ENCODE measurements around the gene SLC6A3.

Gene SLC6A3

DNA sequence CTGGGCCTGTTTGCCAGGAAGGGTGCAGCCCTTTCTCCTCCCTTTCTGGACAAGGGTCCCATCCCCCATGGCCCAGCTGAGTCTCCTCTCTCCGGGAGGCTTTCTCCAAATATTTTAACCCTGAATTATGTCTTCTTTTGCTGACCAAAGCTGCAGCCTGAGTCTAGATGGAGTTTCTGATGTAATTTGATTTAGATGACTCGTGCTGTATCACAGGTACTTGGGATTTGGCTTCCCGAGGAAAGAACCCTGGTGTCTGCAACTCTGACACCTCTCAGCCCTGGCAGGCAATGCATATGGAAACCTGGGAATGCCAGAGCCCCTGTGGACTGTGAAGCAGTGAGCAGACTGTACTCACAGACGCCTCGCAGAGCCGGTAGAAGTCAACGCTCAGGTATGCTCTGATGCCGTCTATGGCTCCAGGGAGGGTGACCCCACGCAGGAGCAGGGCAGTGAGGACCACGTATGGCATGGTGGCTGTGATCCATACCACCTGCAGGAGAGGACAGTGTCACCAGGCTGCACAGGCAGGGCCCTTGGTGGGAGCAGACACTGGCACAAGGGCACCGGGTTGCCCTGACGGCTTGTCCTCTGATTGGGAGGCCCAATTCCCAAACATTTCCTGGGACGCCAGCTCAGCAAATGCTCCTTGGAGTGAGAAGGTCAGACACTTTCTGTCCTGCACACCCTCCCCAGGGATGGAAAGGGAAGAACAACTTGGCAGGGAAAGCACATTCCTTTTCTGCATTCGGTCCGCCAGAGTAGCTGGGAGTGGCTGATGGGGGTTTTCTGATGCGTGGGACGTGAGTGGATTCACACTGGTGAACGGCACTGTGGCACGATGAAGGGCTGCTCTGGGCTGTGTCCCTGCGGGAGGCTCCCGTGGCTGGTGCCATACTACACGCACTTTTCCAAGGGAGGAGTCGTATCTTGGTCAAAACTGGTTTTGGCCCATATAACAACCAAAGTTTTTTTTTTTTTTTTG is 24.7 kb downstream of the SLC6A3 start:
- DNase-seq (ENCODE audit: low spot score): no peak

DNA sequence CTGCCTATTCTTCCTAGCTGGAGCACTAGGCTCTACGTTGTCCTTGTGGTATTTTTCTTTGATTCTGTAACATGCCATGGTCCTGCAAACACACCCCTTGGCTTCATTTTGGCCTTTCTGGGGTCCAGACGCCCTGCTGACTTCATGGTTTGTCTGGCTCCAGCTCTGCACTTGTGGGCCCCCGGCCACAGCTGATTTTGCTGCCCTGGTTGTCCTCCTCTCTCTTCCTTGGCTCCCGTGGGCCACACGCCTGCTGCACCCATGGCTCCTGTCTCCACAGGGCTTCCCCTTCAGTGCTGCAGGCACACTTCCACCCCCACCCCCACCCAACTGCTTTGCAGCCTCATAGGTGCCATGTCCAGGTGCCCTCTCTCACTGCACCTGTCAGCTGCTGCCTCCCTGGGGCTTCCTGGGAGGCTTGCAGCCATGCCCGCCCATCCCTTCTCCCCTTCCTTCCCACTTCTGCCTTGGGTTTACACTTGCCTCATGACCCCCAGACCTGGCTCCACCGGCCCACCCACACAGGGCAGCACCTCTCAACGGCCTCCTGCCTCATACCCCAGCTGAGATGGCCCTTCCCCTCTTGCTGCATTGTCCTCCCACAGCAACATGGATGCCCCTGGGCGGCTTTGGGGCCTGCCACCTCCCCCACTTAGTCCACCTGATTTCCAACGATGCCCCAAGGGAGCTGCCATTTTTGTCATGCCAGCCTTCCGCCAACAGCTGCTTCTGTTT is 25.6 kb downstream of the SLC6A3 start:
- DNase-seq (ENCODE audit: low spot score): no peak

DNA sequence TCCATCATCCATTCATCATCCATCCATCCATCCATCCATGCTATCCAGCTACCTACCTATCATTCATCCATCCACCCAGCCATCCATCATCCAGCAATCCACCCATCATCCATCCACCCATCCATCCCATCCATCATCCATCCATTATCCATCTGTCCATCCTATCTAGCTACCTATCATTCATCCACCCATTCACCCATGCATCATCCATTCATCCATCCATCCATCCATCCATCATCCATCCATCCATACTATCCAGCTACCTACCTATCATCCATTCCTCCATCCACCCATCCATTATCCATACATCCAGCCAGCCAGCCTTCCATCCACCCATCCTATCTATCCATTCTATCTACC is 26.3 kb downstream of the SLC6A3 start:
- no peak for DNase-seq (ENCODE audit: low spot score)

DNA sequence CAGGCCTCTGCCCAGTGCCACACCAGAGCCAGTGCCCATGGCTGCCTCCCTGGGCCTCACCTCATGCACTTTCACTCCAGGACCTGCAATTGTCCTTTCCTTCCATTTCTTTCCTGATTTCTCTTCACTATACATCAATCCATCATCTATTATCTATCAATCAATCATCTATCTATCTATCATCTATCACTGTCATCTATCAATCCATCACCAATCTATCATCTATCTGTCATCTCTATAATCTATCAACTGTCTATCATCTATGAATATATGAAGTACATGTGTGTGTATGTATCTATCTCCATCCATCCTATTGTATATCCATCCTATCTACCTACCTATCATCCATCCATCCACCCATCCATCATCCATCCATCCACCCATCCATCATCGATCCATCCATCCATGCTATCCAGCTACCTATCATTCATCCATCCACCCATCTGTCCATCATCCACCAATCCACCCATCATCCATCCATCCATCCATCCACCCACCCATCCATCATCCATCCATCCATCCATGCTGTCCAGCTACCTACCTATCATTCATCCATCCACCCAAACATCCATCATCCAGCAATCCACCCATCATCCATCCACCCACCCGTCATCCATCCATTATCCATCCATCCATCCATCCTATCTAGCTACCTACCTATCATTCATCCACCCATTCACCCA is 26.9 kb downstream of the SLC6A3 start:
- DNase-seq (ENCODE audit: low spot score): no peak

DNA sequence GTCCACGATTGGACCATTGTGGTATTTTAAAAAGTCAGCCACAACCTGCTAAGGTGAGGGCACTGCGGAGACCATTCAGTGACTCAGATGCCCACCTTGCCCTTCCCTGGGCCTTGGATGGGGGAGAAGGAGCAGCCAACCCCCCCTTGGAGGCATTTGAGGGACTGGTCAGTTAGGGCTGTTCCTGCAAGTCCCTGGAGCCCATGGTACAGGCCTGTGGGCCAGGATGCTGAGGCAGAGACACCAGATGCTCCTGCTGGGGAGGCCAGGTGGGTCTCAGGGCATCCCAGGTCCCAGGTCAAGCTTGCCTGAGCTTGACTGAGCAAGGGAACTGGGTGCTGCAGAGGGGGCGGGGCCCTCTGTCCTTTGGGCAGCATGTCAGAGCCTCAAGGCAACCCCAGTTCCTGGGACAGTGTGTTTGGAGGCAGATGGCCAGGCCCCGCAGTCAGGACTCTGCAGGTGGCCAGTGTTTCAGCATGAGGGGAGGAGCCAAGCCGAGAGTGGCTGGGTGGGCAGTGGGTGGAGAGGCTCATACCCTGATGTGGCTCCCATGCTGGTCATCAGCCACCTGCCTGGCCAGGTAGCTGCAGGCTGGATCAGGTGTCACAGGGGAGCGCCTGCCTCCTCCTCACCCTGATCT is 27.5 kb downstream of the SLC6A3 start:
- DNase-seq (ENCODE audit: low spot score): no peak

DNA sequence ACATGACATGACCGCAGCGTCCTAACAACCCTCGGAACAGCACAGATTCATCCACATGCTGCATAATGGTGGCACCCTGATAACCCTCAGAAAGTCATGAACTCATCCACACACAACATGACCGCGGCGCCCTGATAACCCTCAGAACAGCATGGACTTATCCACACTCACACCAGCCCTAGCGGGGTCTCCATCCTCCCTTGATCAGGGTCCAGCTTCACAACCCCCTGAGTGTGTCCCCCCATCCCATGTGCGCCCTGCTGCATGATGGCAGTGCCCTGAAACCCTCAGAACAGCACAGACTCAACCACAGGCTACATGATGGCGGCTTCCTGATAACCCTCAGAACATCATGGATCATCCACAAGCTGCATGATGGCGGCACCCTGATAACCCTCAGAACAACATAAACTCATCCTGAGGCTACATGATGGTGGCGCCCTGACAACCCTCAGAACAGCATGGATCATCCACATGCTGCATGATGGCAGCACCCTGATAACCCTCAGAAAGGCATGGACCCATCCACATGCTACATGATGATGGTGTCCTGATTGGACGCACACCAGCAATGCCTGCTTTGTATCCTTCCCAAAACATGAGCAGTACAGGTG is 28.3 kb downstream of the SLC6A3 start:
- DNase-seq (ENCODE audit: low spot score): no peak

DNA sequence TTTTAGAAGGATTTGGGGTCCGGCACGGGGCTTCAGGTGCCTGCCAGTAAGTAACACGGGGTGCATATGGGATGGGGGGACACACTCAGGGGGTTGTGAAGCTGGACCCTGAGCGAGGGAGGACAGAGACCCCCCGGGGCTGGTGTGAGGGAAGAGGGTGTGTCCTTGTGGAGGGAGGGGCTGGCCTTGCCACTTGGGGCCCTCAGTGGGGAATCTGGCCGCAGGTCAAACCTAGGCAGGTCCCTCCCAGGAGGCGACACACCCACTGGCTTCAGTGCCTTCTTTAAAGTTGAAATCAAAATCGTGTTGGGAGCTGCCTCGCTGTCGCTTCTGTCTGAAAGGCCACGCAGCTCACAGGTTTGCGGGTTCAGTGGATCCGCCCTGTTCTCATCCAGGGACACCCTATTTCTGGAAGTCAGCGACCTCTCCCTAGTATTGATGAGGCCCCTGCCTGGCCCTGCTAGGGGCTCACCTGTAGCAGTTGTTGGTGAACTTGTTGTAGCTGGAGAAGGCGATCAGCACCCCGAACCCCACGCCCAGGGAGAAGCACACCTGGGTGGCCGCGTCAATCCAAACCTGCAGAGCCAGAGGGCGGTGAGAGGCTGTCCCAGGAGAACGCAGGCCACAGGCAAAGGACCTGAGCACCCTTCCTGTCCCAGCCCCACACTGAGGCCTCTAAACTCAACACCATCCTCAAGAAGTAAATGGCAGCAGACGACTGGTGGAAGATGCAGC is 29.4 kb downstream of the SLC6A3 start:
- no peak for DNase-seq (ENCODE audit: low spot score)

DNA sequence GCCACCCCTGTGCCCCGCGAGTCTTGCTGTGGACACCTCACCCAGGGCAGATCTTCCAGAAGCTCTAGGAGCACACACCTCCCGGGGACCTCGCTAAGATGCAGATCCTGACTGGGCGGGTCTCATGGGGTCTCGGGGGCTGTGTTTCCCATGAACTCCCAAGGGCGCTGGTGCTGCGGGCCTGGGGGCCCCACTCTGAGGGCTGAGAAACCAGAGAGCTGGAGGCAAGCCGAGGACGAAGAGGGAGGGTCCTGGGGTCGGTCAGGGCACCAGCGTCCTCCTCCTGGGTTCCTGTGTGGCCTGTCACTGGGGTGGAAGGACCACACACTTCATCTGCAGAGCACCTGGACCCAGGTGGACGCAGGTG is 30.2 kb downstream of the SLC6A3 start:
- no peak for DNase-seq (ENCODE audit: low spot score)

DNA sequence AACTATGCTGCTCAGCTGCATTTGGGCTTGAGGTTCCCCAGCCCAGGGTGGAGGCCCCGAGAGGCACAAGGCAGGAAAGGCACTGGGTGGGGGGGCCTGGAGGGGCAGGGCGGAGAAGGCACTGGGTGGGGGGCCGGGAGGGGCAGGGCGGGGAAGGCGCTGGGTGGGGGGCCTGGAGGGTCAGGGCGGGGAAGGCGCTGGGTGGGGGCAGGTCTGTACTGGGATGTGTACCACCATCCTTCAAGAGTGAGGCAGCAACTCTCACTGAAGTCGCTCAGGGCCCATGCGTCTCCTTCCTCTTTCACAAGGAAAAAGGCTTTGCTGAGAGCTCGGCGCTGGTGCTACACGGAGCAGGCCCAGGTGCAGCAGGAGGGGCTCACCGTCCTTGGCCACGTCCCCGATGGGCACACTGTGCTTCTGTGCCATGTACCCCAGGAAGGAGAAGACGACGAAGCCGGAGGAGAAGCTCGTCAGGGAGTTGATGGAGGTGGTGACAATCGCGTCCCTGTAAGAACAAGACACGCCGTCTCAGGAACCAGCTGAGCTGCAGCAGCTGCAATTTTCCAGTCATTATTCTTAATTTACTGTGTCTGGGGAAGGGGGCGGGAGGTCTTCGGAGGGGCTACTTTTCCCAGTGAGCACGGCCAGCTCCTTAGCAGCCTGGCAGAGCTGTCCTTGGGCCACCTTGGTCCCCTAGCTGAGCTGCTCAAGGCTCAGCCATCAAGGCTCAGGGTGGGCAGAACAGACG is 30.8 kb downstream of the SLC6A3 start:
- DNase-seq (ENCODE audit: low spot score): no peak

DNA sequence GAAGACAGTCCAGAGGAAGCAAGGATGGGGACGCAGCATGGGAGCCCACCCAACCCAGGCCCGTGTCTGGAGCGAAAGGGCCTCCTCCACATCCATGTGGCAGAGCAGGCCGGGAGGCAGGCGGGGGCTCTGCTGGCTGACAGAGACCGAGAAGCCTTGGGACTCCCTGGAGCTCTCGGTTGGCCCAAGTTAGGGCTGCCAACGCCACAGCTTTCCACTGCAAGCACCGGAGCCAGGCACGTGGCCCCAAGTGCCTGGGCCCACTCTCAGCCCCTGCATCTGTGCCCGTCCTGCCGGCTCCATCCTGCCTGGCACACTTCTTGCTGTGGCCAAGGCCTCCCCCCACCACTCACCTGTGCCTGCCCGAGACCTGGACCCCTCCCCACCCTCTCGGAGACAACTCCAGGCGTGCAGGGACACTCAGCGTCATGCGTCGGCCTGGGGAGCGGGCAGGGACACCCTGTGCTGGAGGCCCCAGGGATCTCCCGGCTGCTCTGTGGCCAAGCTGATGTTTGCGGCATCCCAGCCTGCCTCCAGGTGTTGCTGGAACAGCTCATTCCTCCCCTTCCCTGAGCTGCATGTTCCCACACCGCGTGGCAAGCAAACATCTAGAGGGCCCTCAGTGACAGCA is 31.5 kb downstream of the SLC6A3 start:
- DNase-seq (ENCODE audit: low spot score): no peak

DNA sequence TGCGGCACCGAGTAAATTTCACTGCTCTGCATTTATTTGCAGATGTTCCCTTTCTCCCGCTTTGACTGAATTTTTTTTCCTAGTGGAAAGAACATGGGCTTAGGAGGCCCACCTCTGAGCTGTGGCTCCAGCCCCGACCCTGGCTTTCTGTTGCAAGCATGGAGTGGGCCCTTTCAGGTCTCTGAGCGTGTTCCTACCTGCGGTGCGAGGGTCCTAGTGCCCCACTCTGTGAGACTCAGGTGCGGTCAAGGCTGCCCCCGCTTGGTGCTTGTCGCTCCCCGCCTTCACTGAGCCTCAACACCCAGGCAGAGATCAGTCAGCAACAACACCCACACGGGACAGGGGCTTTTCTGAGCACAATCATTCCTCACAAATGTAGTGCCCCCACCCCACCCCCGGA is 32.0 kb downstream of the SLC6A3 start:
- no peak for DNase-seq (ENCODE audit: low spot score)

DNA sequence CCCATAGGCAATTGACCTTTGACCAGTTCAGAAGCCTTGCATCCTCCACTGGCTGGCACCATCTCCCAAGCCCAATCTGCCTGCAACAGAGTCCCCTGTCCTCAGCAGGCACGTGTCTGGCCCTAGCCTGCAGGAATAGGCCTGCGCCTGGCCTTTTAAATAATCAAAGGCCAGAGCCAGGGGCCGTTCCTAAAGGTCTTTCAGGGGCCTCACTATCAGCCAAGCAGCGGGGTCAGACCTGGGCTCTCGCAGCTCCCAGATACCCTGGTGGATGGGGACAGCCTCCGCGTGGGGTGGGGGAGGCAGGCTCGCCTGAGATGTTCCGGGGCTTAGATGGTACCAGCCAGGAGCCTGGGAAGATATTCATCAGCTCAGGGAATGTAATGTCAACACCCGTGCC is 32.6 kb downstream of the SLC6A3 start:
- no peak for DNase-seq (ENCODE audit: low spot score)

DNA sequence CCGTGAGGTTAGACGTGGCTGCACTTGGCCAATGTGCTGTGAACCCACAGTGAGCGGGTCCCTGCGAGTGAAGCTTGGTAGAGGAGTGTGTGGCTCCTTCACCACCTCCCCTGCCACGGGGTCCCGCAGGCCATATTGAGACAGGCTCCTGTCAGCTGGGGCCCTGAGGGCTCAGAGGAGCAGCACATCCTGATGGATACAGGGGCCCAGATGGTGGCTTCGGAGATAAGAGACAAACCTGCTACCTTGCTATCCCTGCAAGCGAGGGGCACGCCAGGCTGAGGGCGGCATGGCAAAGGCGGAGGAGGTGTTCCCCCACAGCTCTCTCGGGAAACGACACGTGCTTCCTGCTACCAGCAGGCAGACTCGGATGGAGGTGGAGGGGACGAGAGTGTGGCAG is 33.1 kb downstream of the SLC6A3 start:
- DNase-seq (ENCODE audit: low spot score): no peak

DNA sequence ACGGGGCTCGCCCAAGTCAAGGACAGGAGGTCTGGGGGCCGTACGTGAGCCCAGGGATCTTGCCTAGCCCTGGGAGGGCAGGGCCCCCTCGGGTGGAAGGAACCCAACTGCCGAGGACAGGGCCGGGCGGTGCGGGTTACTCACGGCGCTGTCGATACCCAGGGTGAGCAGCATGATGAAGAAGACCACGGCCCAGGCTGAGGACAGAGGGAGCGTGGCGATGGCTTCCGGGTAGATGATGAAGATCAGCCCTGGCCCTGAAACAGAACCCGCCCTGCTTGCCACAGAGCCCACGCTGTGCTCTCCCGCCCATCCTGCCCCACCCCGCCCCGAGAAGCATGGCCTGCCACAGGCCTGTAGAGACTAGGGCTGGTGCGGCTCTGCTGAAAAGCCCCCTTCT is 34.1 kb downstream of the SLC6A3 start:
- DNase-seq (ENCODE audit: low spot score): no peak

DNA sequence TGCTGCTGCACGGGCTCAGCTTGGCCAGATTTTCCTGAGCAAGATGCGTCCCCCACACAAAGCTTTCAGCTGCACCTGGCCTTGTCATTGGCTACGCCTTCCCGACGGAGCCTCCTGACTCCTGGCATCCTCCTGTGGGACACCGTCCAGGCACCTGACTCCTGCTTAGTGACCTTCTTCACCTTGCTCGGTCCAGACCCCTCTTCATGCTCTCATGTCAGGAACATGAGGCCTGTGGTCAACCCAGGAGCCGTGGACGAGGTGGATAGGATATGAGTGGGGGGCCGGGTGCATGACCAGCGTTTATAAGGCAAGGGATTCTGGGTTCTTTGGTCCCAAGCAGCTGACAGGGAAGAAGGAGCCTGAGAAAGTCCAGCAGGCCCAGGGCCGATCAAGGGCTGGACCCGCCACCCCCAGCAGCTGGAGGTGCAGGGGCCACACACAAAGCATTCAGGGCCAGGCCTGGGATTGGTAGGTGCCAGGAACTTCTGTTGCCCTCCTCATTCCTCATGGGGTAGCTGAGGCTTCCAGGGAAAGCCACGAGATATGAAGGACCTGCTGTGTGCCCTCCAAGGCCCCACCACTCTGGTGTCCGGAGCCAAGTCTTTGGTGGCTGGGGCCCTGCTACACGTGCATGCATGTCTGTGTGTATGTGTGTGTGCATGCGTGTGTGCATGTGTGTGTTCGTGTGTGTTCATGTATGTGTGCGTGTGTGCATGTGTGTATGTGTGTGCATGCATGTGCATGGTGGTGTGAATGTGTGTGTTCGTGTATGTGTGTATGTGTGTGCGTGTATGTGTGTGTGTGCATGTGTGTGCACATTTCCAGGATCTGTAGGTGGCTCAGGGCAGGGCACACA is 34.9 kb downstream of the SLC6A3 start:
- DNase-seq (ENCODE audit: low spot score): no peak

DNA sequence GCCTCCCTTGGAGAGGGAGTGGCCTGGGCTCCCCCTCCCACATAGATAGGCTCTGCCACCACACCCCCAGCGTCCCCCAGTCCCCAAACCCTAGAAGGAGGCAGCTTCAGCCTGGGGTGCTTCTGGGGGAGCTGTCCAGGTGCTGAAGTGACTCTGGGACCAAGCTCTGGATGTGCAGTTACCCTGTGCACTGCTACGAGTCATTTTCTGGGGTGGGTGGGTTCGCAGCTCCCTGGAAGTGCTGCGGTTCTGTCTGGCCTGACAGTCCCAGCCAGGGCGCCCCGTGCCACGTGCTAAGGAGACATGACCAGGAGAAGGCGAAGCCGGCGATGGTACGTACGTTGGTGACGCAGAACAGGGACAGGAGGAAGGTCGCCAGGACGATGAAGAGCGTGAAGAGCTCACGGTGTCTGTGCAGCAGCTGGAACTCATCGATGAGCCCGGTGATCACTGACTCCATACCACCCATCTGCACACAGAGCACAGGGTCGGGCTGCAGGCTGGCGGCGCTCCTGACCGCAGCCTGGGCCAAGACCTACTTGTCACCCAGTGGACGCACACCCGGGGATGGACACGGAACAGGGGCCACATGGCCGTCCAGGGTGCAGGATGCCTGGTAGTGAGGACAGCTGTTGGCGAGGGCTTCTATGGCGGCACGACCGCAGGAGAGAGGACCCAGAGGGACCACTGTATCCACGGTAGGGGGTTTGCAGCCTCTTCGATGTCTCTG is 35.7 kb downstream of the SLC6A3 start:
- no peak for DNase-seq (ENCODE audit: low spot score)

DNA sequence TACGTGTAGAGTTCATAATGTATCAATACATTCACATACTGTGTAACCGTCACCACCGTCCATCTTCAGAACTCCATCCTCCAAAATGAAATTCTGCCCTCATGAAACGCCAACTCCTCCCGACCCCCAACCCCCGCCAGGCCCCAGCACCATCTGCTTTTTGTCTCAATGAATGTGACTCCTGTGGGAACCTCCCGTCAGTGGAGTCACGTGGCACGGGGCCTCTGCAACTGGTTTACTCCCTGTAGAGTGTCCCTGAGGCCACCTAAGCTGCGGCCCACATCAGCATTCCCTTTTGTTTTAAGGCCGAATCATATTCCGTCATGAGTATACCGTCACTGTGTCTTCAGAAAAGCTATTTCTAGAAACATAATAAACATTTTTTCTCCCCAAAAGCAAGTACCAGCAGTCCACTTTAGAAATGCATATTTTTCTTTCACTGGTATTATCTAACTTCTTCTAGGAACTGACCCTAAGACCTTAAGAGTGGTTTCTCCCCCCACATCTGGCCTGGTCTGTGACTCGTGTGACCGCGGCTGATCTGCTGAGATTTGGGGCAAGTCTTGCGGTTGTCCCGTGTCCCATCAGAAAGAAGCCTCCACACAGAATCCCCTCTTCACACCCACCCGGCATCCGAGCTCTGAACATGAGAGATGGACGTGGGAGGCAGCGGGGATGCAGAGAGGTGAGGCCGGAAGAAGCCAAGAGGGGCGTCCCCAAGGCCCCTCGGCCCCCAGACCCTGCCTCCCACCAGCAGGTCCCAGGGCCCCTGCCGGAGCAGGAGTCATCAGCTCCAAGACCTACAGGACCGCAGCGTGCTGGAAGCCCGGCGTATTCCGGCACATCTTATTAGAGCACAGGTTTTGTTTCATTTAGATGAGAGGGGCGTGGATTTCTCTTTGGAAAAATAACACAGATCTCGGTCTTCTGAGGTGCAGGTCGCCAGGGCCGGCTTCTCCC is 38.3 kb downstream of the SLC6A3 start:
- no peak for DNase-seq (ENCODE audit: low spot score)

All from CD4-positive, alpha-beta T cell treated with Interleukin-2 at 100 ng/mL for 4 hours (primary cell).